IMR-90 (cell line): Measurements from ENCODE around the gene NCLN. TPM values are rescaled to one million over a fixed set of nuclear protein-coding genes. Genes with fewer than 3 reads are reported as not detected.

ENCODE experiments used
- ATAC-seq: fragments of 200-7000 bp; cut with Tn5 transposase; 2 replicates; pipeline ENCODE4 v1.9.1; 2020; ENCODE audit warnings: low read depth, mild to moderate bottlenecking, moderate library complexity
- BruUV-seq: library from RNA; stranded (reverse); fragments of 400-500 nt; replicated peaks from 2 replicates; lab custom pipeline; 2021; lab: Mats Ljungman, UMichigan
- CTCF ChIA-PET: fragments of 300-600 bp; formaldehyde crosslinking; extraction: SDS; loops from one replicate; lab custom pipeline; 2021; ENCODE audit warnings: antibody characterized with exemption; lab: Yijun Ruan, JAX
- POLR2A ChIA-PET: fragments of 300-600 bp; sonication (Branson Sonifier 250); formaldehyde crosslinking; loops from one replicate; lab custom pipeline; 2022; ENCODE audit warnings: antibody characterized with exemption; ENCODE audit not compliant: unreplicated experiment; lab: Charles Lee
- DNase-seq: peaks from one replicate; pipeline ENCODE4 v3.0.0; 2013
- H2AFZ ChIP-seq: replicated peaks from 2 replicates; pipeline ENCODE3; 2013; ENCODE audit warnings: low read length, mild to moderate bottlenecking; ENCODE audit not compliant: poor library complexity
- H2AK5ac ChIP-seq: 2 replicates; pipeline ENCODE4 v1.6.1; 2013; ENCODE audit warnings: low read depth, low read length, inconsistent platforms
- H2AK9ac ChIP-seq: replicated peaks from 2 replicates; pipeline ENCODE3; 2013; ENCODE audit warnings: mild to moderate bottlenecking, low read depth, low read length, moderate library complexity; ENCODE audit not compliant: poor library complexity
- H2BK120ac ChIP-seq: 2 replicates; pipeline ENCODE4 v1.6.1; 2013; ENCODE audit warnings: low read depth, low read length, inconsistent platforms
- H2BK15ac ChIP-seq: 3 replicates; pipeline ENCODE4 v1.6.1; 2013; ENCODE audit warnings: low read depth, low read length, inconsistent platforms
- H2BK20ac ChIP-seq: 2 replicates; pipeline ENCODE4 v1.6.1; 2013; ENCODE audit warnings: low read depth, mild to moderate bottlenecking, inconsistent platforms, low read length, moderate library complexity
- H2BK5ac ChIP-seq: 2 replicates; pipeline ENCODE4 v1.6.1; 2013; ENCODE audit warnings: mild to moderate bottlenecking, low read depth, low read length, inconsistent platforms; ENCODE audit not compliant: poor library complexity, severe bottlenecking
- H3K14ac ChIP-seq: replicated peaks from 2 replicates; pipeline ENCODE4 v1.6.1; 2013; ENCODE audit warnings: low read depth, low read length, inconsistent platforms
- H3K18ac ChIP-seq: 2 replicates; pipeline ENCODE4 v1.6.1; 2013; ENCODE audit warnings: low read depth, low read length, control low read depth
- H3K23ac ChIP-seq: 2 replicates; pipeline ENCODE4 v1.6.1; 2013; ENCODE audit warnings: low read depth, low read length, inconsistent platforms
- H3K27ac ChIP-seq: 2 replicates; pipeline ENCODE4 v1.5.1; 2013; ENCODE audit warnings: mild to moderate bottlenecking, control low read depth, low read length; ENCODE audit not compliant: insufficient read depth
- H3K27me3 ChIP-seq: 2 replicates; pipeline ENCODE4 v1.6.1; 2013; ENCODE audit warnings: low read length; ENCODE audit not compliant: control insufficient read depth, insufficient read depth
- H3K36me3 ChIP-seq: 2 replicates; pipeline ENCODE4 v1.6.1; 2013; ENCODE audit warnings: low read length, mixed read lengths; ENCODE audit not compliant: control insufficient read depth, insufficient read depth
- H3K4ac ChIP-seq: 2 replicates; pipeline ENCODE4 v1.6.1; 2013; ENCODE audit warnings: low read depth, low read length, inconsistent platforms
- H3K4me1 ChIP-seq: 2 replicates; pipeline ENCODE4 v1.6.1; 2013; ENCODE audit warnings: low read length, mixed read lengths; ENCODE audit not compliant: control insufficient read depth, insufficient read depth
- H3K4me2 ChIP-seq: 2 replicates; pipeline ENCODE4 v1.6.1; 2013; ENCODE audit warnings: low read depth, mild to moderate bottlenecking, control low read depth, low read length, moderate library complexity
- H3K4me3 ChIP-seq: 2 replicates; pipeline ENCODE4 v1.5.1; 2013; ENCODE audit warnings: low read depth, mild to moderate bottlenecking, control low read depth, low read length, moderate library complexity; ENCODE audit not compliant: insufficient read depth
- H3K56ac ChIP-seq: 2 replicates; pipeline ENCODE4 v1.6.1; 2013; ENCODE audit warnings: low read length, inconsistent platforms; ENCODE audit not compliant: insufficient read depth; ENCODE audit errors: extremely low read depth
- H3K79me1 ChIP-seq, 2 experiments: 2 replicates each; pipeline ENCODE4 v1.6.1; 2013; ENCODE audit warnings: low read length in 2 of 2, inconsistent platforms in 1 of 2, low read depth in 1 of 2
- H3K9ac ChIP-seq: 2 replicates; pipeline ENCODE4 v1.6.1; 2013; ENCODE audit warnings: low read depth, low read length, control low read depth
- H3K9me1 ChIP-seq: 2 replicates; pipeline ENCODE4 v1.6.1; 2013; ENCODE audit warnings: low read length, inconsistent platforms; ENCODE audit not compliant: insufficient read depth
- H3K9me3 ChIP-seq: 2 replicates; pipeline ENCODE4 v1.6.1; 2013; ENCODE audit warnings: low read length; ENCODE audit not compliant: control insufficient read depth, insufficient read depth
- H4K20me1 ChIP-seq: 2 replicates; pipeline ENCODE4 v1.6.1; 2013; ENCODE audit warnings: low read length, inconsistent platforms; ENCODE audit not compliant: insufficient read depth
- H4K5ac ChIP-seq: 2 replicates; pipeline ENCODE4 v1.6.1; 2013; ENCODE audit warnings: mild to moderate bottlenecking, low read depth, low read length, control low read depth
- H4K8ac ChIP-seq, 2 experiments: 2 replicates each; pipeline ENCODE4 v1.6.1; 2013; ENCODE audit warnings: low read depth in 2 of 2, low read length in 2 of 2, control low read depth in 1 of 2, inconsistent platforms in 1 of 2
- H4K91ac ChIP-seq: 2 replicates; pipeline ENCODE4 v1.6.1; 2013; ENCODE audit warnings: low read depth, low read length, inconsistent platforms; ENCODE audit not compliant: insufficient read depth
- BHLHE40 ChIP-seq: fragments of 150-350 bp; IDR thresholded peaks from 2 replicates; pipeline ENCODE4 v1.6.1; 2016; ENCODE audit warnings: mild to moderate bottlenecking, low read depth, low read length
- CEBPB ChIP-seq: IDR thresholded peaks from 2 replicates; pipeline ENCODE4 v1.6.1; 2012; ENCODE audit warnings: low read depth, low read length, improper control_type of control experiment
- CHD1 ChIP-seq: IDR thresholded peaks from 2 replicates; pipeline ENCODE4 v1.6.1; 2012; ENCODE audit warnings: low read depth, low read length, improper control_type of control experiment
- CTCF ChIP-seq: conservative IDR thresholded peaks from 2 replicates; pipeline ENCODE4 v1.5.1; 2012; ENCODE audit warnings: mild to moderate bottlenecking, low read depth, low read length, improper control_type of control experiment
- ELK1 ChIP-seq: fragments of 150-350 bp; IDR thresholded peaks from 2 replicates; pipeline ENCODE4 v1.6.1; 2016; ENCODE audit warnings: low read depth, mild to moderate bottlenecking, low read length, moderate library complexity, borderline replicate concordance
- FOS ChIP-seq: fragments of 150-350 bp; IDR thresholded peaks from 2 replicates; pipeline ENCODE4 v1.6.1; 2016; ENCODE audit warnings: low read depth, low read length
- MAFK ChIP-seq: IDR thresholded peaks from 2 replicates; pipeline ENCODE4 v1.6.1; 2012; ENCODE audit warnings: low read depth, low read length, improper control_type of control experiment
- MAZ ChIP-seq: IDR thresholded peaks from 2 replicates; pipeline ENCODE4 v1.6.1; 2012; ENCODE audit warnings: low read depth, mild to moderate bottlenecking, low read length, improper control_type of control experiment, moderate library complexity, borderline replicate concordance
- MXI1 ChIP-seq: IDR thresholded peaks from 2 replicates; pipeline ENCODE4 v1.6.1; 2012; ENCODE audit warnings: low read depth, mild to moderate bottlenecking, low read length, moderate library complexity, borderline replicate concordance
- NFE2L2 ChIP-seq: fragments of 150-350 bp; IDR thresholded peaks from 2 replicates; pipeline ENCODE4 v1.6.1; 2016; ENCODE audit warnings: low read depth, mild to moderate bottlenecking, low read length
- POLR2A ChIP-seq: IDR thresholded peaks from 2 replicates; pipeline ENCODE4 v1.6.1; 2012; ENCODE audit warnings: mild to moderate bottlenecking, low read depth, low read length
- RAD21 ChIP-seq: IDR thresholded peaks from 2 replicates; pipeline ENCODE4 v1.6.1; 2012; ENCODE audit warnings: low read length, improper control_type of control experiment
- RCOR1 ChIP-seq: IDR thresholded peaks from 2 replicates; pipeline ENCODE4 v1.6.1; 2012; ENCODE audit warnings: mild to moderate bottlenecking, low read length, improper control_type of control experiment; ENCODE audit not compliant: insufficient replicate concordance
- SMC3 ChIP-seq: fragments of 150-350 bp; IDR thresholded peaks from 2 replicates; pipeline ENCODE4 v1.6.1; 2016; ENCODE audit warnings: low read depth, mild to moderate bottlenecking, antibody characterized with exemption, low read length, moderate library complexity
- USF2 ChIP-seq: fragments of 150-350 bp; IDR thresholded peaks from 2 replicates; pipeline ENCODE4 v1.6.1; 2017; ENCODE audit warnings: mild to moderate bottlenecking, antibody characterized with exemption, low read length, low read depth
- WGBS, 2 experiments: methylation state at CpG; one replicate each; pipeline versions ENCODE4 v1.1.5 to v1.1.7; 2013; ENCODE audit warnings: missing lambda C conversion rate in 2 of 2; ENCODE audit not compliant: insufficient read length in 1 of 2; ENCODE audit errors: extremely low coverage in 2 of 2; 5-methylcytosine and 5-hydroxymethylcytosine counted together
- dilution Hi-C: fragments of 300-500 bp; cut with HindIII; formaldehyde crosslinking; loops from one replicate; pipeline ENCODE4 v1.14.3; 2018; ENCODE audit warnings: low sequenced_read_pairs; ENCODE audit not compliant: unreplicated experiment
- in situ Hi-C: fragments of 300-500 bp; cut with MboI; formaldehyde crosslinking; loops from 3 replicates; pipeline ENCODE4 v1.14.3; 2019; ENCODE audit warnings: low sequenced_read_pairs, inconsistent platforms, mixed read lengths
- intact Hi-C: fragments of 100-400 bp; cut with micrococcal nuclease; formaldehyde crosslinking; loops from 2 replicates; pipeline ENCODE4 v1.10.0; 2022
- polyA plus RNA-seq, 3 experiments: library from polyadenylated mRNA; depleted of rRNA; stranded (reverse); fragments of >200 nt; gene quantifications; 2 replicates each; pipeline ENCODE4 v1.2.3, GENCODE V29; 2012; ENCODE audit warnings: low replicate concordance in 1 of 3
- total RNA-seq: library from RNA; depleted of rRNA; stranded (reverse); fragments of >200 nt; gene quantifications from 2 replicates; pipeline ENCODE4 v1.2.3, GENCODE V29; 2012

Gene NCLN
- total and polyA plus RNA-seq, 2 of the 4 experiments (the other 2 are of a cell fraction) = 32.8 to 90.8 TPM

DNA sequence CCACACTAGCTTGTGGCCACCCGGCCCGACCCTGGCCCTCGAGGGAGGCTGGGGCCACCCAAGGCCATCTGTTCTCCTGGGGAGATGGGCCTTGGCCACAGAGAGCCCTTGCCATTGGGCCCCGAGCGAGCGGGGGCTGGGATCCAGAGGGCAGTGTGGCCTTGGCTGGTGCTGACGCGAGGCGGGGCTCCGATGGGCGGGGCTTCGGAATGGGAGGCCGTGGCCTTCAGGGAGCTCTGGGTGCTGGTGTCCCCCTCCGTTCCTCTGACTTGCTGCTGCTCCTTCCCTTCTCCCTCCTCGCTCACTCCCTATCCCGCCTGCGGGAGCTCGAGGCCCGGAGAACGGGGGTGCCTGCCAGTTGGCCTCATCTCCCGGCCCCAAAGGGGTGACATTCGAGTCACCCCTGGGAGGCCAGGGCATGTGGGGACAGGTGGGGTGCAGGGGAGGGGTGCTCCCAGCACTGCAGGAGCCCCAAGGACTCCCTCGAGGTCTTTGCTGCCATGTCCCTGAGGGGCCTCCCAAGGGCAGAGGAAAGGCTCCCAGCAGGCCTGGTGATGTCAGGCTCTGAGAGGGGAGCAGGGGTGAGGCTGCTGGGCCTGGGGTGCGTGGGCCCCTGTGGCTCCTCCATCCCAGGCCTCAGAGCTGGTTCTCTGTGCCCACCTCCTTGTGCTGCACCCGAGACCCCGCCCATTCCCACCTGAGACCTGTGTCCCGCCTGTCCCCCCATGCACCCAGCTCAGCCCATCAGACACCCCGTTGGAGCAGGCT is 4.2 kb downstream of the NCLN start:
- H3K9me3 ChIP-seq = no peaks in the 10 kb centered on the region
- TF ChIP-seq CTCF (no peak), CHD1 (no peak), CEBPB (no peak), MAFK (no peak), ELK1 (no peak), BHLHE40 (no peak), RCOR1 (no peak), MAZ (no peak), MXI1 (no peak), USF2 (no peak), NFE2L2 (no peak), POLR2A (no peak), RAD21 (no peak), FOS (no peak), SMC3 (no peak)

More for the DNA sequence above, 4.2 kb downstream of the NCLN start:
- no peak overlapping the region for H4K91ac ChIP-seq
- no peak overlapping the region for H3K23ac ChIP-seq
- ChIA-PET POLR2A (no interaction called here), CTCF (no interaction called here)
- H2BK15ac ChIP-seq = no peak overlapping the region
- H3K4ac ChIP-seq = no peak overlapping the region
- H3K27ac ChIP-seq = no peak overlapping the region
- H3K27me3 ChIP-seq = no peaks in the 10 kb centered on the region
- H3K4me3 ChIP-seq = no peak overlapping the region
- WGBS, 2 experiments = 93% methylated on average over 3 of the region's 28 CpGs; no CpG with 5 or more reads in 1 of the 2 experiments
- ATAC-seq (no peak), DNase-seq (no peak)
- peaks cover 9% of the 10 kb centered on the region for H3K4me1 ChIP-seq
- H3K4me2 ChIP-seq = no peak overlapping the region
- no peak overlapping the region for H2AFZ ChIP-seq
- H4K20me1 ChIP-seq = peaks cover 54% of the 10 kb centered on the region
- H3K56ac ChIP-seq = no peak overlapping the region
- no peak overlapping the region for H4K8ac ChIP-seq
- H4K5ac ChIP-seq = no peak overlapping the region
- H3K18ac ChIP-seq = no peak overlapping the region
- peaks cover under 1% of the 10 kb centered on the region; the same call in 1 of the 2 replicates for H3K9me1 ChIP-seq
- no peak overlapping the region for H3K14ac ChIP-seq
- no peak overlapping the region for H2BK20ac ChIP-seq
- no peak overlapping the region for H2AK5ac ChIP-seq
- no peak overlapping the region for H2BK120ac ChIP-seq
- intact Hi-C loops = no loop called here
- in situ Hi-C loops = no loop called here
- no peak overlapping the region for H3K9ac ChIP-seq
- H2BK5ac ChIP-seq = no peak overlapping the region
- dilution Hi-C loops = no loop called here
- H3K36me3 ChIP-seq = peaks cover 17% of the 10 kb centered on the region
- BruUV-seq = no TSS peak
- no peak overlapping the region for H2AK9ac ChIP-seq
- H3K79me1 ChIP-seq = peaks cover 5 to 64% of the 10 kb centered on the region in 2 experiments; a peak in 2 of 4 replicates
